Activated T-cell treated with anti-CD3 and anti-CD28 coated beads for 24 hours (primary cell): ENCODE measurements around the gene GNAS-AS1.

ENCODE experiments used
- DNase-seq: peaks from one replicate; pipeline ENCODE4 v3.0.0-alpha.2; 2020; ENCODE audit warnings: low read depth

Gene GNAS-AS1

GRCh38 chr20:58778760-58779159 lies 71.9 kb downstream of the GNAS-AS1 start:
- no peak for DNase-seq

GRCh38 chr20:58777657-58778056 lies 73.0 kb downstream of the GNAS-AS1 start:
- DNase-seq, result no peak

- no peak for DNase-seq
Measured at GRCh38 chr20:58776109-58776508, 74.6 kb downstream of the GNAS-AS1 start.

DNA sequence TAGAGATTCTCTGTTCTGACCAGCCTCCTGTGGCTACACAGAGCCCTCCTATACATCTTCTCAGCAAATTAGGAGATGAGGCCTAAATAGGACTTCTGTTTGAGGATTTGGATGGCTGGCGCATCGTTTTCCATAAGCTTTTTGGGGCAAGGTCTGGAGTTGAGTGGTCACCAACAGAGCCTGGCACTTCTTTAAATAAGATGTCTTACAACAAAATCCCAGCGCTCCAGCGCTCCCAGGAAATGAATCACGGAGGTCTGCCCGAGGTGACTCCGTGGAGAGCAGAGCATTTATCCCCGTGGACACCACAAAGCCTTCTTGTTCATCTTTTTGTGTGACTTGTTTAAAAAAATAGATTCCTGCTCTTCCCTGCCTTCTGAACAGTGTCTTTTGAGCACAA lies 75.3 kb downstream of the GNAS-AS1 start:
- DNase-seq, result no peak

- no peak for DNase-seq
Measured at GRCh38 chr20:58774667-58775263, 75.9 kb downstream of the GNAS-AS1 start.

DNA sequence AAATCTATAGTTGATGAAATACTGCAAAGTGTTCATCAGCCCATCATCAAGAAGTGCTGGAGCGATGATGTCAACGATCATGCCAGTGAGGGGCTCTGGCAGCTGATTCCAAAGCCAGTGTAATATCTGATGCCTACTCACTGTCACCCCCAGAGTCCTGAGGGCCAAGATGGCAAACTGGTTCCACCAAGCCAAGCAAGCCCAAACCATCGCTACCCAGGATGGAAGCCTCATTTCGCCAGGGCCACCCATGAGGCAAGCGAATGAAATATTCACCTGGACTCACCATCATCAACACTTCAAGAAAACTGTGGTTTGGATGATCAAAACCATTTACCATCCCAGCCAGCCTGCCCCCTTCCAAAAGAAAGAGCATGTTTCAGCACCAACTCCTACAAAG lies 76.5 kb downstream of the GNAS-AS1 start:
- no peak for DNase-seq

DNA sequence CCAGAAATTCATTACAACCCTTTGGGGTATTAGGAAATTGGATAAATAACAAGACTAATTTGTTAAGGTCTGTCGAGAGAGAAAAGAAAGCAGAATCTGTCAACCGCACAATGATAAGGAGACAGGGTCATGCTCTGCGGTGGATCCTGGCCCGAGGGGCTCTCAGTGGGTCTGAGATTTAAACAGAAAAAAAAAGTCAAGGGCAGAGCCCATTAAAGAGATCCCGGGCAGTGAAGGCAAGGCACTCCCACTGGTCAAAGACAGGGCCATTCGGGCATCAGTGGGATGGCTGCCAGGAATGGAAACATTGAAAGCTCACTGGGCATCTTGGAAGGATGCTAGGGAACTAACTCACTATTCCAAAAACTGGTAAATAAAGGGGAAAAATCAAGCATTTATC lies 77.9 kb downstream of the GNAS-AS1 start:
- no peak for DNase-seq
